ENCODE measurements around the gene MUC15.

MUC15 gene

GRCh38 chr11:26572770-26573402 is 823 bp upstream of the MUC15 start:
- DNase-seq: no peak

GRCh38 chr11:26569646-26570045 is 2.4 kb downstream of the MUC15 start:
- no peak for DNase-seq

- DNase-seq: no peak
Measured at GRCh38 chr11:26558190-26558589, 13.9 kb downstream of the MUC15 start.

GRCh38 chr11:26557666-26558065 is 14.4 kb downstream of the MUC15 start:
- no peak for DNase-seq

- DNase-seq: no peak
Measured at GRCh38 chr11:26556582-26556981, 15.5 kb downstream of the MUC15 start.

GRCh38 chr11:26554455-26554854 is 17.6 kb downstream of the MUC15 start:
- DNase-seq: no peak

- DNase-seq: no peak
Measured at GRCh38 chr11:26553182-26553581, 18.9 kb downstream of the MUC15 start.

GRCh38 chr11:26551186-26551801 is 20.8 kb downstream of the MUC15 start:
- DNase-seq: no peak

- DNase-seq: no peak
Measured at GRCh38 chr11:26550022-26550421, 22.0 kb downstream of the MUC15 start.

- DNase-seq: no peak
Measured at GRCh38 chr11:26549176-26549575, 22.9 kb downstream of the MUC15 start.

GRCh38 chr11:26541870-26542269 is 30.2 kb downstream of the MUC15 start:
- DNase-seq: no peak

- DNase-seq: no peak
Measured at GRCh38 chr11:26539517-26539916, 32.5 kb downstream of the MUC15 start.

- no peak for DNase-seq
Measured at GRCh38 chr11:26537341-26537740, 34.7 kb downstream of the MUC15 start.

GRCh38 chr11:26527685-26528084 is 44.4 kb downstream of the MUC15 start:
- DNase-seq: no peak

- no peak for DNase-seq
Measured at GRCh38 chr11:26522912-26523610, 49.0 kb downstream of the MUC15 start.

- no peak for DNase-seq
Measured at GRCh38 chr11:26519469-26519868, 52.6 kb downstream of the MUC15 start.

GRCh38 chr11:26512196-26512595 is 59.9 kb downstream of the MUC15 start:
- no peak for DNase-seq

- no peak for DNase-seq
Measured at GRCh38 chr11:26510756-26511155, 61.3 kb downstream of the MUC15 start.

GRCh38 chr11:26510164-26510563 is 61.9 kb downstream of the MUC15 start:
- DNase-seq: no peak
